Measurements from ENCODE around the gene GAD2. TPM values are rescaled to one million over a fixed set of nuclear protein-coding genes. Genes with fewer than 3 reads are reported as not detected.

GAD2 gene
- total RNA-seq (2014; rRNA removed; shearing (Covaris generic)), result not detected in 2 replicates

DNA sequence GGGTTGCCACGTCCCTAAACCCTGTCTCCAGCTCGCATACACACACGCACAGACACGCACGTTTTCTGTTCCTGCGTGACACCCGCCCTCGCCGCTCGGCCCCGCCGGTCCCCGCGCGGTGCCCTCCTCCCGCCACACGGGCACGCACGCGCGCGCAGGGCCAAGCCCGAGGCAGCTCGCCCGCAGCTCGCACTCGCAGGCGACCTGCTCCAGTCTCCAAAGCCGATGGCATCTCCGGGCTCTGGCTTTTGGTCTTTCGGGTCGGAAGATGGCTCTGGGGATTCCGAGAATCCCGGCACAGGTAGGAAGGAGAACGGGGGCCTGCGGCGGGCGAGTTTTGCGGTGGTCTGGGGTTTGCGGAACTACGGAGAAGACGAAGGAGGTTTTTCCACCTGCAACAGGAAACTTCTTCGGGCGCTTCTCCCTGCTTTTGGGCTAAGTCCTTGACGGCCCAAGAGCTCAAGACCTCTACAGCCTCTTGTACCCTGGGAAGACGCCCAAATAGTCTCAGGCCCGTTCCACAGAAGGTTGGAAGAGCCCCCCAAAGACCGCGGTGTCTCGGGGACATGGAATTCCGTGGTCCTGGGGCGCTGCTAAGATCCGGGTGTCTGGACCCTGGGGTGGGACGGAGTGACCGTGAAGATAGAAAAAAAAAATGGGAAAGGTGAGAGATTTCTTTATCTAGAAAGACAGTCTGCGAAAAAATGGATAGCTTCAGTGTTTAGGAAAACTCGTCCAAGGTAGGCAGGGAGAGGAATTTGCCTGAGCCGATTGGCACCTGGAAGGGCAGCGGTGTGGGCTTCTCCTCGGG lies at the start of gene GAD2:
Gene GAD2 (plus strand): TSS at position 190 of the 811 bp plus-strand sequence. CDS start 36 bp downstream, at position 226.
- peak; percentile 10 for DNase-seq (ENCODE audit: low read depth)

DNA sequence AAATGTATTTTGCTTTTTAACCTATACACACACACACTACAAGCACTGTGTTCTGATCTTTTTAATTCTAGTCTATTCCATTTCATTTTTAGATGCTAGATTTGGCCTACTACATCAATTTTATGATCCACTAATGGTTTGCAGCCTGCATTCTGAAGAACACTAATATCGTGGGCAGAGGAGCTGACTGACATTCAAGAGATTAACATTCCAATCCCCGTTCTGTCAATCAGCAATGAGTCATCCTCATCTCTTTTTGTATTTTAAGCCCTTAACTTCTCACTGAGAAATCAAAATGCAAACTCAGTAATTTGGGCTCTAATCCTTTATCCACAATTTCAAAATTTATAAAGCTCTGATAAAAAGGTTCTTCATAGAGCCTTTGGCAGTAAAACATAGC lies 47.1 kb upstream of the GAD2 start:
- no peak for DNase-seq (ENCODE audit: low read depth)

DNA sequence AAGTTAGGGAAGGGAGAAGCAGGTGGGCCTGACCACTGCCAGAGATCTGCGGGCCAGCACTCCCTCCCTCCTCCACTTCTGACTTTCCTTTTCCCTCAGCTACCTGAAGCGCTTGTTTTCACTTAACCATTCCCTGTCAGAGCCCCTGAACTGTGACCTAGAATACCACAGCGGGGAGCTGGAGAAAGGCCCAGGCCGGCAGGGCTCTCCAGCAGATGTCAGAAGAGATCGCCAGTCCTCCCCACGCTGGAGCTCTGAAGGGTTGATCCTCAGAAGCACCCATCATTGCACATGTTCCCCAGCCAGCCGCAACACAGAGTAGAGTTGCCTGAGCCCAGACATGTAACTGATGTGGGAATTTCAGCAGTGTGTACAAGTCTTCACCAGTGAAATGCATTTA lies 44.4 kb upstream of the GAD2 start:
- no peak for DNase-seq (ENCODE audit: low read depth)

DNA sequence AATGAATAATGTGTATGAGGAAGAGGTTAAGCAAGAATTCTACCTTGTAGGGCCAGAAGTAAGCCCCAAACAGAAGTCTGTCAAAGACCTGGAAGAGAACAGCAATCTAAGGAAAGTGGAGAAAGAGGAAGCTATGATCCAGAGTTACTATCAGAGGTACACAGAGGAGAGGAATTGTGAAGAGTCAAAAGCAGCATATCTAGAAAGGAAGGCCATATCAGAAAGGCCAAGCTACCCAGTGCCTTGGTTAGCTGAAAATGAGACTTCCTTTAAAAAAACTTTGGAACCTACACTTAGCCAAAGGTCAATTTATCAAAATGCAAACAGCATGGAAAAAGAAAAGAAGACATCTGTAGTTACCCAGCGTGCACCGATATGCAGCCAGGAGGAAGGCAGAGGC lies 42.7 kb upstream of the GAD2 start:
- no peak for DNase-seq (ENCODE audit: low read depth)

DNA sequence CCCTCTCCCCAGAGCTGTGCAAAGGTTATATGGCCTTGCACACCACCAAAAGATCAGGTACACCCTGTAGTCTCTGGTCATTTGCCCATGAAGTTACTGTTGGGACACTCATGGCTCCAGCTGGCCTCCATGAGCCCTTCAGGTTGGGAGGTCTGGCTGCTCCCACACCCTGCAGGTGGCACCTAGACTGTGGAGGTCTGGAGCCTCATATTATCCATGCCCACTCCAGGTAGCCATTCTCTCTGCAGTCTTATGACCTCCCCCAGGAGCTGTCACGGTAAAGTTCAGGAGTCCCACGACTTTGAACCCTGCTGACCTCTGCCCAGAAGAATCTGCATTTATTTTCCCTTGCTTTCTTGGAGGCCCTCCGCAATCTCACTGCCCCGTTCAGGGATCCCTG lies 39.2 kb upstream of the GAD2 start:
- no peak for DNase-seq (ENCODE audit: low read depth)

DNA sequence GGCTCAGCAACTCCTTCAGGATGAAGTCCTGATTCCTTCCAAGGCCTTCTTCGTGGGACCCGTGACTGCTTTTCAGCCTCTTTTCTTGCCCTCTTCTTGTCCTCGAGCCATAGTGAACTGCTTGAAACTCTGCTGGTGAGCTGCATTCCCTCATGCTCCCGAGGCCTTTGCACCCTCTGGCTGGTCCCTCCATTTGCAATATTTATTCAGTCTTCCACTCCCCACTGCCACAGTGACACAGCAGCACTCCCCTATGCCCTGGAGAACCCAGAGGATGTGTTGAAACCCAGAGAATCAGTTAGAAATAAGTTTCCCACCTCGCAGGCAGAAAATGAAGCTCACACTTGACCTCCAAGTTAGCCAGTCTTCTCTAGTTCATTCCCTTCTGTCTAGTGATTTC lies 22.3 kb upstream of the GAD2 start:
- DNase-seq (ENCODE audit: low read depth), result no peak

DNA sequence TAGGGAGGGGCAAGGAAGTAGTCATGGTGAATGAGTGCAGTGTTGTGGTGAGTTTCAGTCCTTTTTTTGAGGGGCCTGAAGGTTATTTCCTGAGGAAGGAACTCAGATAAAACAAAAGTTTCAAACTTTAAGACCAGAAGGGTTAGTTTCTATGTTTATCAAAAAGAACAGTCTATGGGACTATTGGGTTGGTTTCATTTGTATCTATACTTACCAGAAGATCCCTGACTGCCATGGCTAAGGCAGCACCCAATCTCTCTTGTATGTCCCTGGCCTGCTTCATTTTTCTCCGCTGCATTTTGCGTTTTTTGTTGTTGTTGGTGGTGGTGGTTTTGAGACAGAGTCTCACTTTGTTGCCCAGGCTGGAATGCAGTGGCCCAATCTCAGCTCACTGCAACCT lies 19.3 kb upstream of the GAD2 start:
- DNase-seq (ENCODE audit: low read depth), result no peak

DNA sequence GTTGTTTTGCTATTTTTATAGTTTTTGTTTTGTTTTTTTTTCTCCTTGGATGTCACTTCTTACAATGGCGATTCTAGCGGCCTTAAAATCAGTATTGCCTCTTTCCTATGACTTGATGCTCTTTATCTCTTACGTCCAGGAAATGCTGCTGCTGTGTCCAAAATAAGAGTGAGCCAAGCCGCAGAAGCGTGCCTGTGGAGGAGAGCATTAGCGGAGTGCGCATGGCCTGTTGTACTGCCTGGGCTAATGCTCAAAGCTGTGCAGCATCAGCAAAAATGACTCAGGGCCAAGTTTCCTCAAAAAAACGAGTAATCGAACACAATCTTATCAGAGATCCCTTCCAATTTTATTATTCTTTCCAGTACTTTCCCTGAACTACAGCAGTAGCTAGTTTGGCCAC lies 18.5 kb upstream of the GAD2 start:
- peak; percentile 7 for DNase-seq (ENCODE audit: low read depth)

DNA sequence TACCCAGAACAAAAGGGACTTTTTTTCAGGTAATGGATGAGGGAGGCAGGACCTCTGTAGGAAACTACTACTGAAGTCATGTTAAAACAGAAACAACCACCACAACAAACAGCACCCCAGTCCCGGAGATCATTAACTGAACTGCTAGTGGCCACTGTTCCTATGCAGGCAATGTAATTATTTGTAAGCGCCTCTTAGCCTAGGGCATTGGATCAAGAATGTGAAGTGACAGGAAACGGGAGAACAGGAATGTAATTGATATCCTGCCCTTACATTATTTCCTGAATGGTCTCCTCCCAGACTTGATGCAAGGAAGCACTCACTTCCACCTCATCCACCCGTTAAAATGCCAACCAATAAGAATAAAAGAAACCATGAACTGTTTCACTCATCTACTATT lies 16.7 kb upstream of the GAD2 start:
- peak; percentile 20 for DNase-seq (ENCODE audit: low read depth)

DNA sequence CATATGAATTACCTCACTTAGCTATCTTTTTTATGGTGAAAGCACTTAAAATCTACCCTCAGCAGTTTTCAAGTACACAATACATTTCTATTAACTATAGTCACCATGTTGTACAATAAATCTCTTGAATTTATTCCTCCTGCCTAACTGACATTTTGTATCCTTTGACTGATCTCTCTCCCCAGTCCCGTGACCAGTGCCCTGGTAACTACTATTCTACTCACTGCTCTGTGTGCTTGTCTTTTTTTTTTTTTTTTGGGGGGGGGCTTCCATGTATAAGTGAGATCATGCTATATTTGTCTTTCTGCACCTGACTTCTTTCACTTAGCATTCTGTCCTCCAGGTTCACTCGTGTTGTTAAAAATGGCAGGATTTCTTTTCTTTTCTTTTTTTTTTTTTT lies 11.4 kb upstream of the GAD2 start:
- DNase-seq (ENCODE audit: low read depth), result no peak

DNA sequence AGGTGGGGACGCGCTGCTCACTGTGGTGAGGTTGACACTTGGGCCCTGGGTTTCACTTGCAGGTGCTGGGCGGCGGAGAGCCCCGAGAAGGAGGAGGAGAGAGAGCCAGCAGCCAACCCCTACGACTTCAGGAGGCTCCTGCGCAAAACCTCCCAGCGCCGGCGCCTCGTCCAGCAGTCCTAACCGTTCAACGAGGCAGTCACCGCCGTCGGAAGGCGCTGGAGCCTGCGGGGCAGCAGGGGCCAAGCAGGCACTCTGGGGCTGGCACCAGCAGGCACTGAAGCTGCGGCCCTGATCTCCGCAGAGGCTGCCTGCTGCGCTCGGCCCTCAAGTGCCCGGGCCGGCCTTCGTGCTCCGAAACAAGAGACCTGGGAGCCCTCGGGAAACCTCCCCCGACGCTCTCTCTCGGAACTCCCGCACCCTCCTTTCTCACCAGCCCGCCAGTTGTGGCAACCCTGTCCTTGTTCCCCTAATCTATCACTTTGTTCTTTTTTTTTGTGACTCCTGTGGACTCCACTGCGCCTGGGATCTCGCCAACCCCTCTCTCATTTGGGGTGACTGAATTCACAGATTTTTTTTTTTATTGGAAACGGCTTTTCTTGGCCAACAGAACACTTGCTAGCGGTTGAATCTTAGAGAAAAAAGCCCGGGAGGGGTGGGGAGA lies 4.7 kb upstream of the GAD2 start:
- DNase-seq (ENCODE audit: low read depth), result no peak

DNA sequence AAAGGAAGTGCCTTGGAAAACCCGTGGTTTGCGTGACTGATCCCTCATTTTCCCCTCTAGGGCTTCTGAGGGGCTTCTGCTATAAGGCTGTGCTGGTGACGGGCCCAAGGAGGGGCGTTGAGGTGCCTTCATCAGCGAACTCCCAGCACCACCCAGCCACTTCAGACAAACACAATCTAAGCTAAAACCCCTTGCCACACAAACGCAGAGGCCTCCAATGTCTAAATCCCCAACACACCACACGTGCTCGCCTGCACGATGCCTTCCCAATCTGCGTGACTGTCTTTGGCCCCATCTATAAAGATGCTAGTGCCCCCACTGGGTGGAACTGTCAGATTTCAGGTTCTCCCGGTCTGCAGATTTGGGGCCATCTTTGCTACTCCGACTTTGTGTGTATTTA lies 4.1 kb upstream of the GAD2 start:
- no peak for DNase-seq (ENCODE audit: low read depth)

DNA sequence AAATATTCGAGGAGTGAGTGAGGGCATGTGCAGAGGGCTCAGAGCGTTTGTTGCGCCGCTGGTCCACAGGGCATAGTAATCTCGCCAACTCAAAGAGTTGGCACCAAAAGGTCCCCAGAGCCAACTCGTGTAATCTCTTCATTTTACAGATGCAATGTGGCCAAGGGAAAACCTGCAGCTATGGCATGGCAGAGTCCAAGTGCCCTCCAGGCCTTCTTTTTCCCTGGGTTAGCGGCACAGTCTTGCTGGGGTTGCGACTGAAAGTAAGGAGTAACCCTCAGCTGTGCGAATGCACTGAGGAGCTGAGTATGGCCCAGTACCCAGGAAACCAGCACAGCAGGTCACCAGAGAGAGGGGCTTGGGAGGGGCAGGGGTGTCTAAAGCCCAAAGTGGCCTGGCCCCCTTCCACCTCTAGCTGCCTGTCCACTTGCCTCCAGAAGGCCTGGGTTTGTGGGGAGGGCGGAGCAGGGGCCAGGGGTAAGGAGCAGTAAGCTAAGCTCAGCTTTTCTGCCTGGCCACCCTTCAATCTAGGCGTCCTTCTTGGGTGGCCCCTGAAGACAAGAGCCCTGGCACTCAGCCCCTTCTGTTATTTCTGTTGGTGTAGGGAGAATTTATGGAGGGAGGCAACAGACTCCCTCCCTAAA lies 3.3 kb upstream of the GAD2 start:
- no peak for DNase-seq (ENCODE audit: low read depth)

DNA sequence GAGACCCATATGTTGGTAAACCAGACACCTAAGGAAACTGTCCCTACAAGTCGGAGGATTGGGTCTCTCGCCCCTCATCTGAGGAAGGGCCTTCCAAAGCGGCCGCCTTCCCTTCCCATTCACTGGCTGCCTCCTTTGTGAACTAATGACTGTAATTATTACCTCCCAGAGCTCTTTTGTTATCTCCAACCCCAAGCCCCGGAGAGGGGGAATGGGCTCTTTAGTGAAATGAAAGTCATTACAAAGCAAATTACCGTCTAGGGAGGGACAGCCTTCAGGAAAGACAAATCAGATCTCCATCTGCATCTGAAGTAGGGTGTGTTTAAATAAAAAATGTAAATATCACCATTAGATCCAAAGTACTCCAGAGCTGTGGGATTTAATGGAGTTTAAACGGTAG lies 2.6 kb upstream of the GAD2 start:
- no peak for DNase-seq (ENCODE audit: low read depth)

DNA sequence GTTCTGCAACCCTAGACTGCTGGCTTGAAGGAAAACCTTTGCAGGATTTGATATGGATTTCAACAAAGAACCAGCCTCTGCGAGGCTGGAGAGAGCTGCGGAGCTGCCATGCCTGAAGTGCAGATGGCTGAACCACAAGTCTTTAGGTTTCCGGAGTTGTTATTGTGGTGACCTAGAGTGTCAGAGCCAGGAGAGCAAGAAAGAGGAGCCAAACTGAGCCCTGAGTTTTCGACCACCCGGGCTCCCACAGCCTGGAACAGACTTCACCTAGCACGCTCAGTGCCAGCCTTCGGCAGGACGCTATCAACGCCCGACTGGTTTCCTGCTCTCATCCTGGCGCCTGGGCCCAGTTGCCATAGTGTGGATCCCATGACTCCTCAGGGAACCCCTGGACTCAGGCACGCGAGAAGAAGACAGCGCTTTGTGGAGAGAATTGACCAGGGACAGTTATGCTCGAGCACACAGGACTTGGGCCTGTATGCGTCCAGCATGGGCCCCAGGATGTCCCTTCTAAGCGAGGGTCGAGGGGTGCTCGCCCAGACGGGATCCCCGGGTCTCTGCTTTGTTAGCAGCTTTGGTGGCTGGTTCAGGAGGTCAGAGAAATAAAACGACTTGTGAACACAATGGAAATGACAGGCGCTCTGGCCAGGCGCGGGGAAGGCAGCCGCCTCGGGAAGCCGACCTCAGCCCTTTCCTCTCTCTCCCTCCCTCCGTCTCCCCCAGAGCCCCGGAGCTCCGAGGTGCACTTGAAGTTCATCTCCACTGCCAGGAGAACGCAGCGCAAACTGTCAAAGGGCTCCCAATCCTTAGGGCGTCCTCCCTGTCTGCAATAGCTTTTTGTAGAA lies 1.8 kb upstream of the GAD2 start:
- DNase-seq (ENCODE audit: low read depth), result peak; percentile 4

DNA sequence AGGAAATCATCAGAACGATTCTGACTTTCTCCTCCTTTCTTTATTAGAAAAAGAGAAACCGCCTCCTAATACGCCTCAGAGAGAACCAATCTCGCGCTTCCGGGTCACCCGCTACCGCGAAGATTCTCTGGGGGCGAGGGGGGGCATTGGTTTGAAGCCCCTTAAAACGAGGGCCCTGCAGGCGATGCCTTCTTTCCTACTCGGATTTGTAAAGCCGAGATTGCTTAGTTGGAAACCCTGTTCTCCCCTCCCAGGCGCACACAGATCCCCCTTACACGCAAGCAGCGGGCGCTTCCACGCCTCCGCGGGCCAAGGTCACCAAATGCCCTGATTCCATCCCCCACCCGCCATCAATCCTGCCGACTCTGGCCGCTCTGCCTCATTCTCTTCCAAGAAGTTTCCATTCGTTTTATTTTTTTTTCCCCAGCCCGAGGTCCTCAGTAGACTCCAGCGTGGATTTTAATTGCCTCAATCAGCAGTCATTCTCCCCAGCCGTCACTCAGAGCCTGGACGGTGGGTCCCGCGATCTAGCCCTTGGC lies 1.1 kb upstream of the GAD2 start:
- DNase-seq (ENCODE audit: low read depth), result no peak

DNA sequence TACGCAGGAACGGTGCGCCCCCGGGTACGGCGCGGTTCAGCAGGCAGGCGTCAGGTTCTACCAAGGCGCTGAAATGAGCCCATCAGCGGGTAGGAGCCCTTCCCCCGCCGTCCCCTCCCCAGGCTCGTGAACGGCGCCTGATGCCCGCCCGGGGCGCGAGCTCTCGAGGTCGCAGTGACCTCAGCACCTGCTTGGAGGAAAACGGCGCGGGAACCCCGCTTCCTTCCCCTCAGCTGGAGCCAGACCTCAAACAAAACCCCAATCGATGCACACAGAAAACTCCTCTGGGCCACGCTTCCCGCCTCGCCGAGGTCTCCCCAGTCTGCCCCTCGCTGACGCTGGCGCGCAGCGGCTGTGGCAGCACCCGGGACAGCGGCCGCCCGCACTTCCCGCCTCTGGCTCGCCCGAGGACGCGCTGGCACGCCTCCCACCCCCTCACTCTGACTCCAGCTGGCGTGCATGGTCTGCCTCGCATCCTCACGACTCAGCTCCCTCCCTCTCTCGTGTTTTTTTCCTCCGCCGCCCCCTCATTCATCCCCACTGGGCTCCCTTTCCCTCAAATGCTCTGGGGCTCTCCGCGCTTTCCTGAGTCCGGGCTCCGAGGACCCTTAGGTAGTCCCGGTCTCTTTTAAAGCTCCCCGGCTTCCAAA lies 514 bp upstream of the GAD2 start:
- peak; percentile 67 for DNase-seq (ENCODE audit: low read depth)

DNA sequence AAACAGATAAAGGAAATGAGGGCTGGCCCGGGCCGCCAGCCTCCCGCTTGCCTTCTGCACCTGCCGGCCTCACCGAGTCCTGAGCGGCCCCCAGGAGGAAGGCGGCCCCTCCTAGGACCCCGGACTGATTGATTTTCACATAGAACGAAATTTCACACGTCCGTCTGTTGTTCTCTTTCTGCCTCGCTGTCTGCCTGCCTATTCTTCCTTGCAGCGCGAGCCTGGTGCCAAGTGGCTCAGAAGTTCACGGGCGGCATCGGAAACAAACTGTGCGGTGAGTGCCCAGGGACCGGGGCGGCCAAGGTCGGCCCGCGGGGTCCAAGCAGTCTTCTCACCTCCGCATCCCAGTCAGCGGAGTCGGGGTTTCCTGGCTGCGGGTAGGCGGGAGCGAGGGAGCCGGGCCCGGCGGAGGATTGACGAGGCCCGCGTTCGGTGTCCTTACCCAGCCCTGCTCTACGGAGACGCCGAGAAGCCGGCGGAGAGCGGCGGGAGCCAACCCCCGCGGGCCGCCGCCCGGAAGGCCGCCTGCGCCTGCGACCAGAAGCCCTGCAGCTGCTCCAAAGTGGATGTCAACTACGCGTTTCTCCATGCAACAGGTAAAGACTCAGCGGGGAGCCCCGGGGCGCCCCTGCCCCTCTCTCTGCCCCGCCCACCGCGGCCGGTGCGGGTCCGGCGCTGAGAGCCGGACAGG lies 967 bp downstream of the GAD2 start:
- peak; percentile 16 for DNase-seq (ENCODE audit: low read depth)

DNA sequence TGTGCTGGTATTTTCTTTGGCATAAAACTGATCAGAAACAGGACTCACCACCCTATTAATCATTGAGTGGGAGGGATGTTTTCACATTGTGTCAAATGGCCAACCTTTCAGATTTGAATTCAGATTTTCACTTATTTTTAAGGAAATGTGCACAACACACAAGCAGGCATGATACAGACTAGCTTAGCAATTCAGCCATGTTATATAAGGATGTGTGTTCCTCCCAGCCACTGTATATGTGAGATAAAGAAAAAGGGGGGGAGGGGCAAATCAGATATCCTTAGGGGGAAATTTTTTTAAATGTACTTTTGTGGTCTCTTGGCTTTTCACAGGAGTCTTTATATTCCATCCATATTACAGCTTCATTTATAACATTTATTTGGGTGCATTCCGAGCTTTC lies 3.1 kb downstream of the GAD2 start:
- DNase-seq (ENCODE audit: low read depth), result no peak

DNA sequence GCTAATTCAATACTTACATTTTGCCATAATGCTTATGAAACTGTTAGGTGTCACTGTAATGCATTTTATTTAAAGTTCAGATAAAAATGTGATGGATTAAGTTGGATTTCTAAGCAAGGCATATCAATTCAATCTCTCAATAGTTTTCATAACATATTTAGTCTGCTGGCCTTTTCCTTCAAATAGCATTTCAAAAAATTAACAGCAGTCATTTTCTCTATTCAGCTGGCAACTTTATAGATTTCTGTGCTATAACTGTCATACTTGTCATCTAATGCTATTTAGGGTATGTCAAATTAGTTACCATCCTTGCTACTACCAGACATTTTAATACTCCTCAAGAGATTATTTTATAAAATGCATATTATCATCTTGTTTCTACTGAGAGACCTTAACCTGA lies 4.3 kb downstream of the GAD2 start:
- no peak for DNase-seq (ENCODE audit: low read depth)

DNA sequence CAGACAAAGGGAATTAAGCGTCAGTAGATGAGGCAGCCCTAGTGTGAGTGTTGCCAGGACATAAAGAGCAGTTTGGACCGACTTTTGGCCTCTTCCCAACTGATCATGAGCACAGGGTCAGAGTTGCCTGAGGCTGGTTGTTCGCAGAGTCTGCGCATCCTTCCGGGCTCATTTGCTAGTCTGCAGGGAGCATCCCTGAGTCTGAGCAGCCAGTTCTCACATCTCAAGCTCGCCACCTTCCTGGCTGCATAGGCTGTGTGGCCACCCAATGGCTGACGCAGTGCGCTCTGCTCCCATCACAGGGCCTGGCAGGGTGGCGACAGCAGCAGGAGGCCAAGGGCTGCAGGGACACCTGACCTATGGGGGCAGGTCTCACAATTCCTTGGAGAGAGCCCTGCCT lies 5.0 kb downstream of the GAD2 start:
- no peak for DNase-seq (ENCODE audit: low read depth)

Measured in Daoy (cell line).